HG02588 (cell line): ENCODE data around the gene SCGB1C1.
A peak's percentile ranks its signal among the peaks of the same experiment; 100 is the strongest.
"Not testable (repeated sequence)": the region's sequence is repeated elsewhere in the genome, so short reads cannot be mapped to it uniquely, and the experiment has no call there.

Experiments
- ATAC-seq: cut with Tn5 transposase; IDR thresholded peaks from one replicate; pipeline ENCODE4 v1.9.1; 2021; ENCODE audit warnings: mild to moderate bottlenecking, moderate library complexity; ENCODE audit not compliant: unreplicated experiment

SCGB1C1 gene

GRCh38 chr11:236774-237767 lies 44.2 kb downstream of the SCGB1C1 start, which contains the start of gene PSMD13:
Gene PSMD13 (plus strand): TSS chr11:236976. CDS start chr11:237050, 74 bp downstream.
- ATAC-seq, result peak; percentile 77

DNA sequence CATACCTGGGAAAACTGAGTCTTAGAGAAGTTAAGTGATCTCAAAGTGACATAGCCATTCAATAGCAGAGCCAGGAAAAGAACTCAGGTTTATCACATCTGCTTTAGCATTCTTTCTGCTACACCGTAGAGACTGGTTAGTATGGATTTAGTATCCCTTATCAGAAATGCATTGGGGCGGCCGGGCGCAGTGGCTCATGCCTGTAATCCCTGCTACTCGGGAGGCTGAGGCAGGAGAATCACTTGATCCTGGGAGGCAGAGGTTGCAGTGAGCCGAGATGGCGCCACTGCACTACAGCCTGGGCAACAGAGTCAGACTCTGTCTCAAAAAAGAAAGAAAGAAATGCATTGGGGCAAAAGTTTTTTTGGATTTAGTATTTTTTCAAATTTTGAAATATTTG lies 45.5 kb downstream of the SCGB1C1 start:
- not testable (repeated sequence) for ATAC-seq

- ATAC-seq, result no peak
These were observed 47.4 kb downstream of the SCGB1C1 start for GRCh38 chr11:240315-240714.

DNA sequence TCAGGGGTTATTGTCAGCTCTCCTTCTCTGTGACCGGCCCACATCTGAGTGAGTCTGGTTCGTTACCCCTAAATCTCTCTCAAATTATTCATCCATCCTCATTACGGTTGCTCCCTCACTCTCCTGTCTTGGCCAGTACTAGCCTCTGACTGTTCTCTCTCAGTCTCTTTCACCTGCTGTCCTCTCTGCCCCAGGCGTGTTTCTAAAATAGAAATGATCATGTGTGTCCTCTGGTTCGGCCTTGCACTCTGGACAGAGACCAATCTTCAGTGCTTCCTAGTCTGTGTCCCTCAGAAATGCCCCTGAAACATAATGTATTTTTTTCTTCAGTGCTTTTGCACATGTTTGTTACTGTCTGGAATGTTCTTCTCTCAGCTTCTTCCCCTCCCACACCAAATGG lies 48.8 kb downstream of the SCGB1C1 start:
- no peak for ATAC-seq
